ENCODE data around the gene RAD9A. TPM values are rescaled to one million over a fixed set of nuclear protein-coding genes. Genes with fewer than 3 reads are reported as not detected.
"Not testable (repeated sequence)": the region's sequence is repeated elsewhere in the genome, so short reads cannot be mapped to it uniquely, and the experiment has no call there.

RAD9A gene
- total RNA-seq, 1 donor from 2014 or later = 12.1 TPM

- peak; percentile 15 for DNase-seq
- no peak for TF ChIP-seq CTCF (IDR thresholded peaks at IDR 0.05; ENCODE audit: partially characterized antibody, unreplicated experiment)
- Mint-ChIP-seq H3K27me3 (ENCODE audit: unreplicated experiment) (peaks cover 4% of the 10 kb centered on the region), H3K36me3 (ENCODE audit: unreplicated experiment) (no peaks in the 10 kb centered on the region), H3K9me3 (ENCODE audit: unreplicated experiment) (peaks cover 7% of the 10 kb centered on the region), H3K27ac (ENCODE audit: unreplicated experiment) (no peak overlapping the region), H3K4me3 (ENCODE audit: unreplicated experiment) (no peak overlapping the region), H3K4me1 (ENCODE audit: low read depth, unreplicated experiment) (no peaks in the 10 kb centered on the region)
Observed at GRCh38 chr11:67423891-67424613, 32.3 kb downstream of the RAD9A start.

- H3K4me1 Mint-ChIP-seq (ENCODE audit: low read depth, unreplicated experiment); H3K27me3 Mint-ChIP-seq (ENCODE audit: unreplicated experiment); DNase-seq; H3K36me3 Mint-ChIP-seq (ENCODE audit: unreplicated experiment); H3K9me3 Mint-ChIP-seq (ENCODE audit: unreplicated experiment): not testable (repeated sequence)
- Mint-ChIP-seq H3K27ac (ENCODE audit: unreplicated experiment) (peak overlapping the region; percentile 92), H3K4me3 (ENCODE audit: unreplicated experiment) (peak overlapping the region; percentile 99)
Observed at GRCh38 chr11:67427364-67427859, 35.6 kb downstream of the RAD9A start.

GRCh38 chr11:67428052-67429001, 36.5 kb downstream of the RAD9A start, which contains the start of gene RPS6KB2:
TSS of gene RPS6KB2 (plus strand) at chr11:67428494. CDS start at chr11:67428546, 52 bp downstream.
- Mint-ChIP-seq H3K27me3 (ENCODE audit: unreplicated experiment) (peaks cover 2% of the 10 kb centered on the region), H3K4me3 (ENCODE audit: unreplicated experiment) (peak within 1 kb of the TSS; percentile 99), H3K27ac (ENCODE audit: unreplicated experiment) (peak within 1 kb of the TSS; percentile 94), H3K4me1 (ENCODE audit: low read depth, unreplicated experiment) (no peaks in the 10 kb centered on the region), H3K36me3 (ENCODE audit: unreplicated experiment) (no peaks in the 10 kb centered on the region), H3K9me3 (ENCODE audit: unreplicated experiment) (peaks cover 6% of the 10 kb centered on the region)
- TF ChIP-seq CTCF (IDR thresholded peaks at IDR 0.05; ENCODE audit: partially characterized antibody, unreplicated experiment) = no peak
- peak; percentile 99 for DNase-seq

- Mint-ChIP-seq H3K27ac (ENCODE audit: unreplicated experiment) (peak overlapping the region; percentile 94), H3K4me3 (ENCODE audit: unreplicated experiment) (peak overlapping the region; percentile 99), H3K4me1 (ENCODE audit: low read depth, unreplicated experiment) (no peaks in the 10 kb centered on the region), H3K36me3 (ENCODE audit: unreplicated experiment) (no peaks in the 10 kb centered on the region), H3K9me3 (ENCODE audit: unreplicated experiment) (peaks cover 6% of the 10 kb centered on the region), H3K27me3 (ENCODE audit: unreplicated experiment) (peaks cover 2% of the 10 kb centered on the region)
- DNase-seq = peak; percentile 4
- no peak for TF ChIP-seq CTCF (IDR thresholded peaks at IDR 0.05; ENCODE audit: partially characterized antibody, unreplicated experiment)
Observed at GRCh38 chr11:67429038-67429668, 37.4 kb downstream of the RAD9A start.

- Mint-ChIP-seq H3K36me3 (ENCODE audit: unreplicated experiment) (no peaks in the 10 kb centered on the region), H3K9me3 (ENCODE audit: unreplicated experiment) (peaks cover 6% of the 10 kb centered on the region), H3K27me3 (ENCODE audit: unreplicated experiment) (peaks cover 2% of the 10 kb centered on the region), H3K4me1 (ENCODE audit: low read depth, unreplicated experiment) (no peaks in the 10 kb centered on the region), H3K27ac (ENCODE audit: unreplicated experiment) (no peak overlapping the region), H3K4me3 (ENCODE audit: unreplicated experiment) (peak overlapping the region; percentile 34)
- no peak for DNase-seq
- no peak for TF ChIP-seq CTCF (IDR thresholded peaks at IDR 0.05; ENCODE audit: partially characterized antibody, unreplicated experiment)
Observed at GRCh38 chr11:67429722-67430121, 37.9 kb downstream of the RAD9A start.

All from glutamatergic neuron (in vitro differentiated cells).